GM12801 (cell line): ENCODE data around the gene LRG1.

ENCODE experiments used
- TF ChIP-seq, protein P1 (sequence below): IDR thresholded peaks from one replicate; pipeline ENCODE4 v1.5.1; 2011; ENCODE audit warnings: control low read depth; ENCODE audit not compliant: insufficient read length; ENCODE audit errors: extremely low read depth

The LRG1 gene

DNA sequence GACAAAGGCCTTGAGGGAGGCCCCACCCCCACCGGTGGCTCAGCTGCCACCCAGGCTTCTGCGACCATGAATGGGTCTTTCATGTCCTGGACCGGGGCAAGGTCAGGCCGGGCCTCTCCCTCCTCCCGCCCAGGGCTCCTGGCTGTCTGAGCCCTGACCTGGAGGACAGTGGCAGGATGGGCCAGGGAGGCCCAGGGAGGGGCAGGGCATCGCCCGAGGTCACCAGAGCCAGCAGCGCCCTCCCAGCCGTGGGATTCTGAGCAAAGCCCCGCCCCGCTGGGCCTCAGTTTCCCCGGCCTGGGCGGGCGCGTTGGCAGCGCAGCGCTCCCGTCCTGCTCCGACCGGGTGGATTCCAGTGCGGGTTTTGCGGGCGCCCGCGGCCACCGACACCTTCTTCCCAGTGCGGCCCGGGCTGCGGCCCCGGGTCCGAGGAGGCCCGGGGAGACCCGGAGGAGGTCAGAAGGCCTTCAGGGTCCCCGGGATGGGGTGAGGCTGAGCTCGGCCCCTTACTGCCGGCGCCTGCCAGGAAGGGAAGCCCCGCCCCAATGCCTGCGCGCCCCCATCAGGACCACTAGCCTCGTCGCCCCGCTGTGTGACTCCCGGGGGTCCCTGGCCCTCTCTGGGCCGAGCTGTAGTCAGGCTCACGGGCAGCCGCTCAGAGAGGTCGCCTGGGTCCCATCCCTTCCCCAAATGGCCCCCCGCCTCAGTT lies 44.3 kb upstream of the LRG1 start:
- TF ChIP-seq, protein P1, sequence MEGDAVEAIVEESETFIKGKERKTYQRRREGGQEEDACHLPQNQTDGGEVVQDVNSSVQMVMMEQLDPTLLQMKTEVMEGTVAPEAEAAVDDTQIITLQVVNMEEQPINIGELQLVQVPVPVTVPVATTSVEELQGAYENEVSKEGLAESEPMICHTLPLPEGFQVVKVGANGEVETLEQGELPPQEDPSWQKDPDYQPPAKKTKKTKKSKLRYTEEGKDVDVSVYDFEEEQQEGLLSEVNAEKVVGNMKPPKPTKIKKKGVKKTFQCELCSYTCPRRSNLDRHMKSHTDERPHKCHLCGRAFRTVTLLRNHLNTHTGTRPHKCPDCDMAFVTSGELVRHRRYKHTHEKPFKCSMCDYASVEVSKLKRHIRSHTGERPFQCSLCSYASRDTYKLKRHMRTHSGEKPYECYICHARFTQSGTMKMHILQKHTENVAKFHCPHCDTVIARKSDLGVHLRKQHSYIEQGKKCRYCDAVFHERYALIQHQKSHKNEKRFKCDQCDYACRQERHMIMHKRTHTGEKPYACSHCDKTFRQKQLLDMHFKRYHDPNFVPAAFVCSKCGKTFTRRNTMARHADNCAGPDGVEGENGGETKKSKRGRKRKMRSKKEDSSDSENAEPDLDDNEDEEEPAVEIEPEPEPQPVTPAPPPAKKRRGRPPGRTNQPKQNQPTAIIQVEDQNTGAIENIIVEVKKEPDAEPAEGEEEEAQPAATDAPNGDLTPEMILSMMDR, result no peak

DNA sequence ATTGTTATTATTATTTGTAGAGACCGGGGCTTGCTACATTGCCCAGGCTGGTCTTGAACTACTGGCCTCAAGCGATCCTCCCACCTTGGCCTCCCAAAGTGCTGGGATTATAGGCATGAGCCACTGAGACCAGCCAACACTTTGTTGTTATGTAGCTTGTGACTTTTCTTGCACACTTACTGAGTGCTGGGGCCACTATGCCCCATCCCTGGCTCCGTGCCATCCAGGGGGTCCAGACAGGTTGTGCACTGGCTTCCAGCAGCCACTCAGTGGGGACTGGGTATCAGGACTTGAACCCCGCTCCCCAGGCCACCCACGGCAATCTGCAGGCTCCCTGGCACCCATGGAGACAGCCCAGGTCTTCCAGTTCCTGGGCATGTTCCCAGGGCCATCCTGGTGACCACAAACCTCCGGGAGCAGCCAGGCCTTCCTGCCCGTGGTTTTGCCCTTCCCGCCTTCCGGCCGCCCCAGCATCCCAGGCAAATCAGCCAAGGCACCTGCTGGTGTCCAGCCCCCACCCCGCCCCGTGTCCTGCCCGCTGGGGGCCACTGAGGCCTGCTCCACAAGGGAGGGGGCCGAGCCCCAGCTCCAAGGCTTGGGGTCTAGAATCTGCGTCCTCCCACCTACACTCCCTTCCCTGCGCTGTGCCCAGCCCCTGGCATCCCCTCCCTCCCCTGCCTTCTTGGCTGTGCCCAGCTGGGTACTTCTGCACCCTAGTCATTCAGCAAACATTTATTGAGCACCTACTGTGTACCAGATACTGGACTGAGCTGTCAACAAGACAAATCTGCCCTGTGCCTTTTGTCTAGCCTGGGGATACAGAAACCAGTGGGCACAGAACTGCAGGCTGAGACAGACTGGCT lies 43.4 kb upstream of the LRG1 start:
- TF ChIP-seq, protein P1, result no peak

DNA sequence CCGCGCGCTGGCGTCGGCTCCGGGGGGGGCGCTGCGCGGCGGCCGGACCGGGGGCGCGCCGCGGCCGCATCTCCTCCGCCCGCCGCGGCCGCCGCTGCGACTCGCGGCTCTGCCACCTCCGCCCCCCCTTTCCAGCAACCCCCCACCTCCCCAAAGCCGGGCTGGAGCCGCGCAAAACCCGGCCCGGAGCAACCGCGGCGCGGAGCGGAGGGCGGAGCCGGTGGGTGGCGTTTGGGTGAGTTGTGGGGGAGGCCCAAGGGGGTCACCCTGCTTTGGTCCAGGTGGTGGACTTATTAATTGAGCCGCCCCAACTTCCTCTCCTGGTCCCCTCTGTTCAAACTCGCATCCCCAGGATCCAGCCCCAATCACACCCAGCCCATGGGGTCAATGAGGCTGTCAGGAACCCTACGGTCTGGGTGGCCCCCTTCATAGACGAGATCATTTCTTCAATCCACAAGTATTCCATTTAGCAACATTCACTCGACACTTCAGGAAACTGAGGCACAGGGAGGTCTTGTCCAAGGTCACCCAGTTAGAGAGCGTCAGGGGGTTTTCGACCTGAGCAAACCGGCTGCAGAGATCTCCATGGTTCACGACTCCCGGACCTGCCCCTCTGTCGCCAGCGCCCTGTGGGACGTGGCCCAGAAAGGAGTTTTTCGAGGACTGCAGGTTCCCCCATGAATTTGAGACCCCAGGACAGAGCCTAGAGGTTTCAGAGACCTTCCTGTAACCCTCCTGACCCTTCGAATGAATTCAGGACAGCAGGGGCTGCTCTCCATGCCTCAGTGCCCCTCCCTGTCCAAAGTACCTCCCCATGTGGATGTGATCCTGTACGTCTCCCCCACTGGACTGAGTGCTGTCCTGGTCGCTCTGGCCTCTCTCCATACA lies 42.1 kb upstream of the LRG1 start:
- TF ChIP-seq, protein P1, result no peak

DNA sequence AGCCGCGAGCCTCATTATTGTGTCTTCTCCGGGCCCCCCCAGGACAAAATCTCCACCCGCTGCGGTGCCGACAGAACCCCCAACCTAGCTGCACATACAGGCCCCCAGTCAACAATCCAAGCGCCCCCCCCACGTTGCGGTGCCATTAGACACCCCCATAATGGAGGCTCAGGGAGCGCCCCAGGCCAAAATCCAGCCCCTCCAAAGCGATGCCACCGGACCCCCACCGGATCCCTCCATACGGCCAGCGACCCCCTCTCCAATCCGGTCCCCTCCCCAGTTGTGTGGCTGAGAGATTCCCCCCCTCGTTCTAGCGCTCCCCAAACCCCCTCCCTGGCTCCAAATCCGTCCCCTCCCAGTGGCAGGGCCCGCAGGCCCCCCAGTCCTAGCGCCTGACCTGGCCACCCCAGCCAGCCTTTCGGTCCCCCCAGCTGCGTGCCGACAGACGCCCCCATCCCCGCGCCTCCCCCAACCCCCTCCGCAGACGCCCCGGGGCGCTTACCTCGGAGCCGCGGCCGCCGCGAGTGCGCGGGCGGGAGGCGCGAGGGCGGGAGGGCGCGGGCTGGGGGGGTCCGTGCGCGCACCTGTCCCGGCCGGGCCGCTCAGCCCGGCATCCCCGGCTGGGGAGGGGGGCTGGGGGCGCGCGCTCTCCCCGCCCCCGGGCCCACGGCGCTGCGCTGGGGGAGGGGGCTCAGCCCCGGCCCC lies 41.3 kb upstream of the LRG1 start:
- TF ChIP-seq, protein P1, result no peak

DNA sequence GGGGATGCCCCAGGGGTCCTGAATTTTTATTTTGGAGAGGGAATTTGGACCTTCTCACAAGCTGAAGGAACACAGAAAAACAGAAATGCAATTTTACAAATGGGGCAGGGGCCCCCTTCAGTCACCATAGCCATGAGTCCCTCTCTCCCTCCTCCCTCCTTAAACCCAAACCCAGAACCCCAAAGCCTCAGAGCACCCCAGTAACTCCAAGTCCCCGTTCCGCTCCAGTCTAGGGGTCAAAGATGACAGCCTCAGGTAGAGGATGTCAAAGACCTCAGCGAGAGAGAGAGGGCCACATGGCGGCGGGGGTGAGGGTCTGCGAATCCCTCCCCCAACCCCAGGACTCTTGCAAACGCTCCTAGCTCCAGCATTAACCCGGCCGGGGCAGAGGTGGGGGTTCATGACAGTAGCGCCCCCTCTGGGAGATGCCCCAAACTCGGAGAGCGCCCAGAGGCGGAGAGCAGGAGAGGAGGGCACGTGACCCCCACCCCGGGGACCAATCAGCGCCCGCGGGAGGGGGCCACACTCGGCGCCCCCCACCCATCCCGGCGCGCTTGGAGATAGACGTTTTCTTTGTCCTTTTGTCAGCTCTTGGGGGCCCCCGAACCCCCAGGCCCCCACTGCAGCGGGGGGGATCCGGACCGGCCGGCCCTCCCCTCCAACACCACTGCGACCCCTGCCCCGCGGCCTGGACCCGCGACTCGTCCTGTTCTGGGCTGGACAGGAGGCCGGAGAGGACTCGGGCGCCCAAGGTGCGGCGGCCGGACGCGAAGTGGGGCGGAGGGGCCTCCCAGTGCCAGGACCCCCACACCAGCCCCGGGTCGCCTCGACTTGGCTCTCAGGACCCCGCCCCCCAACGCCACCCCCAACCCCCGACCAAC lies 40.4 kb upstream of the LRG1 start:
- TF ChIP-seq, protein P1, result no peak

DNA sequence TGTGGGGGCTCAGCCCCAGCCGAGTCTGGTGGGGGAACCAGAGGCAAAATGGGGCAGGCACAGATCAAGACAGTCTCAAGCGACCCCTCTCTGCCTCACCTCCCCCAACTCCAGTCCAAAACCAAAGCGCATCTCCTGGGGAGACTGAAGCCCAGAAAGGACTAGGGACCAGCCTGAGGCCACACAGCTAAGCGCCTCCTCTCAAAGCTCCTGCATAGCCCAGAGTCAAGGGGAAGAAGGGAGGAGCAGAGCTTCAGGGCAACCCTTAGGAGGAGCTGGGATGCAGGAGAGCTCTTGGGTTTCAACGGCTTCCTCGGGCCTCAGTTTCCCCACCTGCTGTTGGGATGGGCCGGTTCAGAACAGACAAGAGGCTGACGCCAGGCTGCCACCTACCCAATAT lies 39.6 kb upstream of the LRG1 start:
- TF ChIP-seq, protein P1, result no peak
